K562 (cell line): ENCODE results near the gene ZNF805. TPM values are rescaled to one million over a fixed set of nuclear protein-coding genes. Genes with fewer than 3 reads are reported as not detected.

Experiments used
- CCNT2 ChIP-seq: IDR thresholded peaks from 2 replicates; pipeline ENCODE4 v1.6.1; 2011; ENCODE audit warnings: borderline replicate concordance, low read depth, mild to moderate bottlenecking, moderate library complexity, mixed read lengths, low read length; ENCODE audit not compliant: insufficient read length; ENCODE audit errors: extremely low read depth
- HLTF ChIP-seq: fragments of 450-650 bp; IDR thresholded peaks from 2 replicates; pipeline ENCODE4 v1.6.1; 2016
- IFI16 ChIP-seq: fragments of 250-450 bp; sonication (Bioruptor Pico); IDR thresholded peaks from 2 replicates; pipeline ENCODE4 v2.1.2; 2022; ENCODE audit warnings: mild to moderate bottlenecking, inconsistent platforms
- ILK ChIP-seq: fragments of 450-650 bp; IDR thresholded peaks from 2 replicates; pipeline ENCODE4 v1.6.1; 2016; ENCODE audit warnings: missing genetic modification characterization, low read depth, mild to moderate bottlenecking, missing compliant biosample characterization, moderate library complexity, borderline replicate concordance
- KDM2B ChIP-seq: fragments of 250-450 bp; sonication (Bioruptor Pico); IDR thresholded peaks from 2 replicates; pipeline ENCODE4 v1.8.0; 2021; ENCODE audit warnings: mild to moderate bottlenecking, moderate library complexity
- MTA3 ChIP-seq: fragments of 450-650 bp; formaldehyde crosslinking; IDR thresholded peaks from 2 replicates; pipeline ENCODE4 v1.6.1; 2017; ENCODE audit warnings: mild to moderate bottlenecking, borderline replicate concordance
- POLR2B ChIP-seq: fragments of 450-650 bp; IDR thresholded peaks from 2 replicates; pipeline ENCODE4 v1.6.1; 2018; ENCODE audit warnings: low read depth; ENCODE audit not compliant: partially characterized antibody
- RCOR1 ChIP-seq, 2 experiments: IDR thresholded peaks; 2 replicates each; pipeline ENCODE4 v1.6.1; 2012; ENCODE audit warnings: low read depth in 2 of 2, low read length in 2 of 2, borderline replicate concordance in 1 of 2, improper control_type of control experiment in 1 of 2
- SMAD4 ChIP-seq: fragments of 250-450 bp; sonication (Bioruptor Pico); conservative IDR thresholded peaks from 2 replicates; pipeline ENCODE4 v1.8.0; 2021; ENCODE audit warnings: inconsistent platforms, mild to moderate bottlenecking, moderate library complexity
- ZC3H4 ChIP-seq: sonication (generic); formaldehyde crosslinking; IDR thresholded peaks from 2 replicates; pipeline ENCODE4 v1.9.0; 2021; ENCODE audit warnings: missing genetic modification reagents, borderline replicate concordance
- ZNF444 ChIP-seq: fragments of 250-450 bp; sonication (Bioruptor Pico); IDR thresholded peaks from 2 replicates; pipeline ENCODE4 v1.4.0; 2020; ENCODE audit warnings: mild to moderate bottlenecking, moderate library complexity
- polyA plus RNA-seq, 8 experiments: library from polyadenylated mRNA; depleted of rRNA in 4 of 8; stranded (reverse) in 5 of 8; unstranded in 3 of 8; fragments of >200 nt; fragmentation: Nextera tagmentation in 2 of 8; fragmentation: Illumina TruSeq in 1 of 8; extraction: Ambion mirVana in 2 of 8; extraction: Trizol in 1 of 8; gene quantifications; 2 replicates each; pipeline versions ENCODE4 v1.2.1 to v1.2.3, GENCODE V29; 2011 to 2014; ENCODE audit warnings: inconsistent platforms in 1 of 8, missing spikeins in 1 of 8
- total RNA-seq, 7 experiments: library from RNA; depleted of rRNA in 6 of 7; stranded (reverse); fragments of >200 nt in 6 of 7; fragmentation: Illumina TruSeq in 2 of 7; extraction: Trizol in 2 of 7; gene quantifications; 2 replicates each; pipeline versions ENCODE4 v1.2.1 to v1.2.3, GENCODE V29; 2011 to 2021; ENCODE audit warnings: low replicate concordance in 1 of 7
- TF ChIP-seq, protein P1 (sequence below), 3 experiments: fragments of 200-800 bp in 1 of 3; fragments of 250-450 bp in 1 of 3; fragments of 450-650 bp in 1 of 3; sonication (Bioruptor Pico) in 1 of 3; sonication (Bioruptor generic) in 1 of 3; formaldehyde crosslinking in 1 of 3; IDR thresholded peaks; 2 replicates each; pipeline versions ENCODE4 v1.6.1 to v1.8.0; 2016 to 2022; ENCODE audit warnings: mild to moderate bottlenecking in 2 of 3, missing genetic modification characterization in 2 of 3, missing compliant biosample characterization in 1 of 3, moderate library complexity in 1 of 3
- TF ChIP-seq, protein P2 (sequence below): sonication (generic); formaldehyde crosslinking; IDR thresholded peaks from 2 replicates; pipeline ENCODE4 v1.8.1; 2023; ENCODE audit warnings: mild to moderate bottlenecking, missing genetic modification reagents
- TF ChIP-seq, protein P3 (sequence below): fragments of 450-650 bp; IDR thresholded peaks from one replicate; pipeline ENCODE4 v1.6.1; 2018; ENCODE audit warnings: mild to moderate bottlenecking, moderate library complexity; ENCODE audit not compliant: partially characterized antibody
- TF ChIP-seq, protein P4 (sequence below): IDR thresholded peaks from 2 replicates; pipeline ENCODE4 v1.6.1; 2011; ENCODE audit warnings: borderline replicate concordance, low read depth, mild to moderate bottlenecking, moderate library complexity, low read length; ENCODE audit not compliant: insufficient read depth, poor library complexity, severe bottlenecking

ZNF805 gene
- total and polyA plus RNA-seq, 9 of the 15 experiments (the other 6 are each of a cell fraction or from before 2014, with no cell fraction given), result 0.32 to 6.7 (median 3.9) TPM

DNA sequence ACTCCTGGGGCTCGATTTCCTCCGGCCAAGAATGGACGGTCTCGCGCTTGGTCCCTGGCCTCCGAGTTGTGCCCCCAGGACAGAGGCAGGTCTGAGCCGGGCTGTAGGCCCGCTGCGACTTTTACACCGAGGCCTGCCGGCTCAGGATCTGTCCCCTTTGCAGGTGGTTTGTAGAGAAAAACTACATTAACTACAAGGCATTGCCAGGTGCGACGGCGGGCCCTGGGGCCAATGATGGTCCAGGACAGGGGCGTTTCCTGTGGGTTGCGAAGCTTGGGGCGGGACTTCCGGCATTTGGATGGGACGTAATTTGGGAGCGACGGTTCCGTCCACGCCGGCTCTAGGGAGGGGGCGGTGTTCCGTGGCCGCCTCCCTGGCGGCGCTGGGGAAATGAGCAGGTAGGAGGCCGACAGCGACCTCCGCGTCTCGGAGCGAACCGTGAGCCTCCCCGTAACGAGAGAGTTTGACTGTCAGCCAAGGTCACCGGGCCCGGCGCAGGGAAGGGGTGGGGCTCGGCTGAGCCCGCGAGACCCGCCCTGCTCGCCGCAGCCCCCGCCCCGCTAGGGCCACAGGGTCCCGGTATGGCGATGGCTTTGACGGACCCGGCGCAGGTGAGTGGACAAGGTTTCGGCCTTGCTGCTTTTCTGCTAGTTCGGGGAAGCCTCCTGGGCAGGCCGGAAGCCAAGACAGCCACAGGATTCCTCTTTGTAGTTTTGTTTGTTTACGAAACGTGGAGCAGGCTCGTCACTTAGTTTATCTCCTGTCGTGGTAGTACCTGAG, at the start of gene ZNF805 (continued):
- TF ChIP-seq, protein P1, sequence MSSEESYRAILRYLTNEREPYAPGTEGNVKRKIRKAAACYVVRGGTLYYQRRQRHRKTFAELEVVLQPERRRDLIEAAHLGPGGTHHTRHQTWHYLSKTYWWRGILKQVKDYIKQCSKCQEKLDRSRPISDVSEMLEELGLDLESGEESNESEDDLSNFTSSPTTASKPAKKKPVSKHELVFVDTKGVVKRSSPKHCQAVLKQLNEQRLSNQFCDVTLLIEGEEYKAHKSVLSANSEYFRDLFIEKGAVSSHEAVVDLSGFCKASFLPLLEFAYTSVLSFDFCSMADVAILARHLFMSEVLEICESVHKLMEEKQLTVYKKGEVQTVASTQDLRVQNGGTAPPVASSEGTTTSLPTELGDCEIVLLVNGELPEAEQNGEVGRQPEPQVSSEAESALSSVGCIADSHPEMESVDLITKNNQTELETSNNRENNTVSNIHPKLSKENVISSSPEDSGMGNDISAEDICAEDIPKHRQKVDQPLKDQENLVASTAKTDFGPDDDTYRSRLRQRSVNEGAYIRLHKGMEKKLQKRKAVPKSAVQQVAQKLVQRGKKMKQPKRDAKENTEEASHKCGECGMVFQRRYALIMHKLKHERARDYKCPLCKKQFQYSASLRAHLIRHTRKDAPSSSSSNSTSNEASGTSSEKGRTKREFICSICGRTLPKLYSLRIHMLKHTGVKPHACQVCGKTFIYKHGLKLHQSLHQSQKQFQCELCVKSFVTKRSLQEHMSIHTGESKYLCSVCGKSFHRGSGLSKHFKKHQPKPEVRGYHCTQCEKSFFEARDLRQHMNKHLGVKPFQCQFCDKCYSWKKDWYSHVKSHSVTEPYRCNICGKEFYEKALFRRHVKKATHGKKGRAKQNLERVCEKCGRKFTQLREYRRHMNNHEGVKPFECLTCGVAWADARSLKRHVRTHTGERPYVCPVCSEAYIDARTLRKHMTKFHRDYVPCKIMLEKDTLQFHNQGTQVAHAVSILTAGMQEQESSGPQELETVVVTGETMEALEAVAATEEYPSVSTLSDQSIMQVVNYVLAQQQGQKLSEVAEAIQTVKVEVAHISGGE (CRISPR knock-in tag; IDR thresholded peaks at IDR 0.05), result peak in 1 of 3 experiments; percentile 42; a peak in 1 of 6 replicates
- TF ChIP-seq POLR2B (peak; percentile 66), ILK (tag) (no peak), SMAD4 (peak; percentile 29; the same call in 1 of the 2 replicates), ZC3H4 (CRISPR knock-in tag) (no peak), KDM2B (CRISPR knock-in tag) (no peak), ZNF444 (CRISPR knock-in tag) (no peak), HLTF (no peak), RCOR1 (IDR thresholded peaks at IDR 0.05; ENCODE audit: borderline replicate concordance in 1 of 2, low read depth in 2 of 2, low read length in 2 of 2) (0 out of 4 replicates have a peak, but pooled peaks of 1 of the 2 experiments have one; percentile 4), MTA3 (peak; percentile 65; the same call in 1 of the 2 replicates), IFI16 (no peak), CCNT2 (peak; percentile 42)
- TF ChIP-seq, protein P2, sequence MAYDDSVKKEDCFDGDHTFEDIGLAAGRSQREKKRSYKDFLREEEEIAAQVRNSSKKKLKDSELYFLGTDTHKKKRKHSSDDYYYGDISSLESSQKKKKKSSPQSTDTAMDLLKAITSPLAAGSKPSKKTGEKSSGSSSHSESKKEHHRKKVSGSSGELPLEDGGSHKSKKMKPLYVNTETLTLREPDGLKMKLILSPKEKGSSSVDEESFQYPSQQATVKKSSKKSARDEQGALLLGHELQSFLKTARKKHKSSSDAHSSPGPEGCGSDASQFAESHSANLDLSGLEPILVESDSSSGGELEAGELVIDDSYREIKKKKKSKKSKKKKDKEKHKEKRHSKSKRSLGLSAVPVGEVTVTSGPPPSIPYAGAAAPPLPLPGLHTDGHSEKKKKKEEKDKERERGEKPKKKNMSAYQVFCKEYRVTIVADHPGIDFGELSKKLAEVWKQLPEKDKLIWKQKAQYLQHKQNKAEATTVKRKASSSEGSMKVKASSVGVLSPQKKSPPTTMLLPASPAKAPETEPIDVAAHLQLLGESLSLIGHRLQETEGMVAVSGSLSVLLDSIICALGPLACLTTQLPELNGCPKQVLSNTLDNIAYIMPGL (CRISPR knock-in tag), result no peak
- TF ChIP-seq, protein P3, sequence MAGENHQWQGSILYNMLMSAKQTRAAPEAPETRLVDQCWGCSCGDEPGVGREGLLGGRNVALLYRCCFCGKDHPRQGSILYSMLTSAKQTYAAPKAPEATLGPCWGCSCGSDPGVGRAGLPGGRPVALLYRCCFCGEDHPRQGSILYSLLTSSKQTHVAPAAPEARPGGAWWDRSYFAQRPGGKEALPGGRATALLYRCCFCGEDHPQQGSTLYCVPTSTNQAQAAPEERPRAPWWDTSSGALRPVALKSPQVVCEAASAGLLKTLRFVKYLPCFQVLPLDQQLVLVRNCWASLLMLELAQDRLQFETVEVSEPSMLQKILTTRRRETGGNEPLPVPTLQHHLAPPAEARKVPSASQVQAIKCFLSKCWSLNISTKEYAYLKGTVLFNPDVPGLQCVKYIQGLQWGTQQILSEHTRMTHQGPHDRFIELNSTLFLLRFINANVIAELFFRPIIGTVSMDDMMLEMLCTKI, result no peak
- TF ChIP-seq, protein P4, sequence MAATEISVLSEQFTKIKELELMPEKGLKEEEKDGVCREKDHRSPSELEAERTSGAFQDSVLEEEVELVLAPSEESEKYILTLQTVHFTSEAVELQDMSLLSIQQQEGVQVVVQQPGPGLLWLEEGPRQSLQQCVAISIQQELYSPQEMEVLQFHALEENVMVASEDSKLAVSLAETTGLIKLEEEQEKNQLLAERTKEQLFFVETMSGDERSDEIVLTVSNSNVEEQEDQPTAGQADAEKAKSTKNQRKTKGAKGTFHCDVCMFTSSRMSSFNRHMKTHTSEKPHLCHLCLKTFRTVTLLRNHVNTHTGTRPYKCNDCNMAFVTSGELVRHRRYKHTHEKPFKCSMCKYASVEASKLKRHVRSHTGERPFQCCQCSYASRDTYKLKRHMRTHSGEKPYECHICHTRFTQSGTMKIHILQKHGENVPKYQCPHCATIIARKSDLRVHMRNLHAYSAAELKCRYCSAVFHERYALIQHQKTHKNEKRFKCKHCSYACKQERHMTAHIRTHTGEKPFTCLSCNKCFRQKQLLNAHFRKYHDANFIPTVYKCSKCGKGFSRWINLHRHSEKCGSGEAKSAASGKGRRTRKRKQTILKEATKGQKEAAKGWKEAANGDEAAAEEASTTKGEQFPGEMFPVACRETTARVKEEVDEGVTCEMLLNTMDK, result no peak
